ENCODE measurements around the gene SETSIP.
"Not testable (repeated sequence)": the region's sequence is repeated elsewhere in the genome, so short reads cannot be mapped to it uniquely, and the experiment has no call there.

The SETSIP gene

DNA sequence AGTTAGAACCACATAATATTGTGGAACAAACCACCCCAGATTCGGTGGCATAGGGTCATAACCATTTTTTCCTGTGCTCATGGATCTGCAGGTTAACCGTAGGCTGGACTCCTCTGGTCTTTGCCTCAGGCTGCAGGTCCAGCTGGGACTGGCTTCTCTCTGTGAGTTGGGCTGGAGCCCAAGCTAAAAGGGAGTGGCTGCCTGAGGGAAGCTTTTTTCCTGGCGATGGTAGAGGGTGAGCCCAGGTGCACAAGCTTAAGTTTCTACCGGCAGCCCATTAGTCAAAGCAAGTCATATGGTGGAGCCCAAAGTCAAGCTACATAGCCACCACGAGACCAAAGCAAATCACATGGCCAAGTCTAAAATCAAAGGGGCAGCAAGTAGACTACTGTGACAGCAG lies 31.6 kb downstream of the SETSIP start:
- Histone ChIP-seq H3K27ac (no peak overlapping the region), H3K9ac (ENCODE audit: insufficient read length) (no peak overlapping the region), H3K4me3 (no peak overlapping the region), H3K36me3 (ENCODE audit: insufficient read depth, low read length) (no peaks in the 10 kb centered on the region), H3K9me3 (ENCODE audit: low read depth, low read length) (no peaks in the 10 kb centered on the region)
- no peak for DNase-seq (ENCODE audit: low read depth, low spot score)
- no peak for TF ChIP-seq EZH2 (IDR thresholded peaks at IDR 0.05)
- TF ChIP-seq FOXP2 (optimal IDR thresholded peaks at IDR 0.05; ENCODE audit: control extremely low read depth, extremely low read length, insufficient read depth), result no peak
- no peak for TF ChIP-seq POLR2AphosphoS5 (IDR thresholded peaks at IDR 0.05; ENCODE audit: borderline replicate concordance, low read depth, low read length)

DNA sequence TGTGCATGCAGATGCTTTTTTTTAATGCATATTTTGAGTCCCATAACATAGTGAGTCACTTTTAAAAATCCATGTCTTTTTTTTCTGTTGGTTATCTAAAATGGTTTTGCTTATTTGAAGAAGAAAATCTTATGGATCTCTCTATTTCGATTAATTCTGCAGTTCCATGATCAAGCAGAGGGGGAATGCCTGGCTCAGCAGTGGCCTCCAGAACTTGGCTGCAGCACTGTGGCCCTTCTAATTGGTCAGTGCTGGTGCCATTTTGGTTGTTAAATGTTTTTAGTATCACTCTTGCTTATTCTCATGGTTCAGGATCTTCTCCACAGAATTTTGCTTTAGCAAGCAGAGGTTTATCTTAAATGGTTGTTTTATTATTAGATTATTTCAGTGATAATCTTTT lies 34.2 kb downstream of the SETSIP start:
- no peak overlapping the region for H3K27ac ChIP-seq
- DNase-seq (ENCODE audit: low read depth, low spot score), result no peak
- no peak for TF ChIP-seq POLR2AphosphoS5 (IDR thresholded peaks at IDR 0.05; ENCODE audit: borderline replicate concordance, low read depth, low read length)
- TF ChIP-seq EZH2 (IDR thresholded peaks at IDR 0.05), result no peak
- TF ChIP-seq FOXP2 (optimal IDR thresholded peaks at IDR 0.05; ENCODE audit: control extremely low read depth, extremely low read length, insufficient read depth), result no peak
- H3K9me3 ChIP-seq (ENCODE audit: low read depth, low read length), result no peaks in the 10 kb centered on the region
- no peak overlapping the region for H3K9ac ChIP-seq (ENCODE audit: insufficient read length)
- H3K36me3 ChIP-seq (ENCODE audit: insufficient read depth, low read length), result no peaks in the 10 kb centered on the region
- no peak overlapping the region for H3K4me3 ChIP-seq

DNA sequence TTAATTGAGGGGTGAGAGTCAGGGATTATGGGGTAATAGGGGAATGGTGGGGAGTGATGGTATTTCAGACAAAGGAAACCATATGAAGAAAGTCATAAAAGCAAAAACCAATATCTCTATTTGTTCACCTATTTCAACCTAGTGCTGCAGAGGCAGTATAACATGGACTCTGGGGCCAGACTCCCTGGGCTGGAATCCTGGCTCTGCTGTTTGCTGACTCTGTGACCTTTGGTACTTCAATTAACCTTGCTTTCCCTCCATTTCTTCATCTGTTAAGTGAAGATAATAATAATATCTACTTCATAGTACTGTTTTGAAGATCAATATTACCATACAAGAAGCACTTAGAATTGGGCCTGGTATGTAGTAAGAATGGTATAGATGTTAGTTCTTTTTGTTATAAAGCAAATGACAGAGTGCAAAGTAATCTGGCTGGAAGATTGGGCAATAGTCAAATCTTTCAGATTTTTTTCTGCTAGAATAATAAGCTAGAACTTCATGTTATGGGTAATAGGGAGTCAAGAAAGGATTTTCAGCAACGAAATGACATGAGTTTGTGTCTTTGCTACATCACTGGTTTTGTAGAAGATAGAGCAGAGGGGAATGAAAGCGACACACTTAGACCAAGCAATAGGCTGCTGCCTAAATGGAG lies 36.4 kb downstream of the SETSIP start:
- H3K9me3 ChIP-seq (ENCODE audit: low read depth, low read length), result no peaks in the 10 kb centered on the region
- no peak overlapping the region for H3K4me3 ChIP-seq

DNA sequence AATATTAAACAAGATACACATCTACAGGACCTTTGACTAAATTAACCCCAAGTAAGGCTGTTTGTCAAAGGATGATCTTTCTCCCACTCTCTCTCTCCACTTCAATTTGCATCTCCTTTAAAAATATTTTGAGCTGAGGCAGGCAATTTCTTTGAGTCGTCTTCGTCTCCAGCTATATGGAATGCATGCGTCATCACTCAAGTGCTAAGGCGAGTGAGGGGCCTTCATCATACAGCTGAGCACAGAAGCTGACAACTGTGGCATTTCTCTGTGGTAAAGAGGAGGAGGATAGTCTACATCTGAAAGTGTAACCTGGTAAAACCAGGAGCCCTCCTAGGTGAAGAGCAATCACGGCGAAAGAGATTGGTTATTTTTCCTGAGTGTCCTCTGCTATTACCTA lies 37.8 kb downstream of the SETSIP start:
- H3K9me3 ChIP-seq (ENCODE audit: low read depth, low read length), result no peaks in the 10 kb centered on the region
- H3K27ac ChIP-seq, result peak overlapping the region; percentile 88
- peak; percentile 87 for DNase-seq (ENCODE audit: low read depth, low spot score)
- peak overlapping the region; percentile 69 for H3K4me3 ChIP-seq
- TF ChIP-seq FOXP2 (optimal IDR thresholded peaks at IDR 0.05; ENCODE audit: control extremely low read depth, extremely low read length, insufficient read depth) (no peak), EZH2 (IDR thresholded peaks at IDR 0.05) (no peak), POLR2AphosphoS5 (IDR thresholded peaks at IDR 0.05; ENCODE audit: borderline replicate concordance, low read depth, low read length) (0 out of 2 replicates have a peak, but pooled peaks have one; percentile 24)
- no peaks in the 10 kb centered on the region for H3K36me3 ChIP-seq (ENCODE audit: insufficient read depth, low read length)
- peak overlapping the region; percentile 15 for H3K9ac ChIP-seq (ENCODE audit: insufficient read length)

More for the DNA sequence above, 36.4 kb downstream of the SETSIP start:
- Histone ChIP-seq H3K27ac (no peak overlapping the region), H3K9ac (ENCODE audit: insufficient read length) (no peak overlapping the region), H3K36me3 (ENCODE audit: insufficient read depth, low read length) (no peaks in the 10 kb centered on the region)
- no peak for DNase-seq (ENCODE audit: low read depth, low spot score)
- no peak for TF ChIP-seq POLR2AphosphoS5 (IDR thresholded peaks at IDR 0.05; ENCODE audit: borderline replicate concordance, low read depth, low read length)
- no peak for TF ChIP-seq FOXP2 (optimal IDR thresholded peaks at IDR 0.05; ENCODE audit: control extremely low read depth, extremely low read length, insufficient read depth)
- no peak for TF ChIP-seq EZH2 (IDR thresholded peaks at IDR 0.05)

DNA sequence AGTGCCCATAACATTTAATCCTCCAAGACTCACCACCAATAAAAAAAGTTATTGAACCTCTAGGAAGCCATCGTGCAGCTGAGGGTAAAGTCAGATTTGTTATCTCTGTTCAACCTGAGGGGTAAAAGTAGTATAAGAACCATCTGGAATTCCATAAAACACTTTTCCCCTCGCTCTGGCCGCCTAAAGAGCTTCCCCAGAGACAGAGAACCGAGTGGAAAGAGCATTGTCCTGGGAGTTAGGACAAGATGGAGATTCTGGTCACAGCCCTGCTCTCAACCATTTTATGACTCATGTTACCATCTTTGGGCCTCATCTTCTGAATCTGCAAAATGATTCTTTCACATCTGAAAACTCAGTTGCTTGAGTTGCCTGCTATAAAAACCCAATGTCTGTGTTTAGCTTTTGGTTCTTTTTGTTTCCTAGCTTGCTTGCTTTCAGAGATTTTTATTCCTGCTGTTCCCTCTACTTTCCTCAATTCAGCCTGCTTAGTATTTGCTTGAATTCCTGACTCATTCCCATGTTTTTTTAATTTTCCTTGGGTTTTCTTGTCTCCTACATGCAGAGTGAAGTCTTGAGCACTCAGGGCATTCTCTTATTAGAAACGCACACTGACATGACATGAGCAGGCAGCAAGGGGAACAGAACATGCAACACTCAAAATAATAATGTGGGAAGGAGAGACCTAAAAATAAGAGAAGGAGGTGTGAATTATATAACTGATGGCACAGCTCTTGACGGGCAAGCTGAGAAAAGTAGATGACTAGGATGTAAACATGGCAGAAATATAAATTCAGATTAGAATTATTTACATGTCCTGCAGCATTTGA lies 43.7 kb downstream of the SETSIP start:
- TF ChIP-seq POLR2AphosphoS5 (IDR thresholded peaks at IDR 0.05; ENCODE audit: borderline replicate concordance, low read depth, low read length), result no peak
- no peak for TF ChIP-seq FOXP2 (optimal IDR thresholded peaks at IDR 0.05; ENCODE audit: control extremely low read depth, extremely low read length, insufficient read depth)
- no peak for TF ChIP-seq EZH2 (IDR thresholded peaks at IDR 0.05)
- Histone ChIP-seq H3K9me3 (ENCODE audit: low read depth, low read length) (no peaks in the 10 kb centered on the region), H3K4me3 (no peak overlapping the region; the same call in 1 of the 2 replicates), H3K36me3 (ENCODE audit: insufficient read depth, low read length) (no peaks in the 10 kb centered on the region), H3K9ac (ENCODE audit: insufficient read length) (no peak overlapping the region), H3K27ac (no peak overlapping the region)
- no peak for DNase-seq (ENCODE audit: low read depth, low spot score)

DNA sequence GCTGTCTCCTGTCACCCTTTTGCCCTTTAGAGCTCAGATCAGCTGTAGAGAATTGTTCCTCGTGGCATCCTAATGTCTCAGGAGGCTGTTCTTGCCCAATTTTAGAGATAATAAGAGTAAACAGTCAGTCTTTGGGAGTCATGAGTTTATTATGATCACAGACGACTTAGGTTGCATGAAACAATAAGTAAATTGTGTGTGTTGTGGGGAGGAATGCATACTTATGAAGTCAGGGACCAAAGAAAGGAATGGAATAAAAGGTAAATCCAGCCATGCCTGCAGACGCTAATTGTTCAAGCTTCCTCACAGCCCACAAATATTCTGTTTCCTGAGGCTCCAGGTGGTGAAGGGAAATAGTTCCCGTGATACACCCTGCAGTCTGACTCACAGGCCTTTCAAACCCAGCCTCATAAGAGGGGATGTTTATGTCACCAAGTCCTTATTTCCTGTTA lies 44.5 kb downstream of the SETSIP start:
- no peak overlapping the region for H3K9ac ChIP-seq (ENCODE audit: insufficient read length)

DNA sequence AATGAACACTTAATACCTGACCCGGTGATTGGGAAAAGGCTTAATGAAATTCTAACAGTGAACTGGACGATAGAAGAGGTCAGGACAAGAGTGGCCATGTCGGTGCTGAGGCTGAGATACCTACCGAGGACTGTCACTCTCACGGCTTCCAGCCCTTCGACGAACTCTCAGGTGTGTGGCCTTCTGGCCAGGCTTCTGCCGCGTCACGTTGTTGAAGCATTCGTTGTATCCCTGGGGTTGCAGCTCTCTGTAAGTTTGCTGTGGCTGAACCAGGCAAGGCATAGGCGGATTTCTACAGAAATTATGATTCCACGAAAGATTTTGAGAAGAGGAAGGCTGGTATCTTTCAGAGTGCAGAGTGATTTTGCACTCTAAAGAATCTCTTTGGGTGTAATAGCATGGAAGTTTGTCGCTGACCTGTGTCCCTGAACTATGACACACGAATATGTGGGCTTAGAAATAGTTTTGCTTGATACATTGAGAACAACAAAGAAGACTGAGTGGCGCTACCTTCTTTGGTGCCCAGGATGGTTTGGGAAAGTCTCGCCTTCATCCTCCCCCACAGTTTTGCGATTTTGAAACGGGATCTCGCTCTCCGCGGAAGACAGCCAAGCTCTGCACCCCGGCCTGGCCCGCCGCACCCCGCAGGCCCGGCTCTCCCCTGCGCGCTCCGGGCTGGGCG lies 45.8 kb downstream of the SETSIP start:
- H3K4me3 ChIP-seq, result peak overlapping the region; percentile 67; the same call in 1 of the 2 replicates
- H3K9me3 ChIP-seq (ENCODE audit: low read depth, low read length), result no peaks in the 10 kb centered on the region
- H3K9ac ChIP-seq (ENCODE audit: insufficient read length), result no peak overlapping the region
- H3K36me3 ChIP-seq (ENCODE audit: insufficient read depth, low read length), result no peaks in the 10 kb centered on the region
- no peak for DNase-seq (ENCODE audit: low read depth, low spot score)
- no peak for TF ChIP-seq POLR2AphosphoS5 (IDR thresholded peaks at IDR 0.05; ENCODE audit: borderline replicate concordance, low read depth, low read length)
- no peak for TF ChIP-seq EZH2 (IDR thresholded peaks at IDR 0.05)
- no peak for TF ChIP-seq FOXP2 (optimal IDR thresholded peaks at IDR 0.05; ENCODE audit: control extremely low read depth, extremely low read length, insufficient read depth)
- H3K27ac ChIP-seq, result no peak overlapping the region

More for the DNA sequence above, 44.5 kb downstream of the SETSIP start:
- no peak for DNase-seq (ENCODE audit: low read depth, low spot score)
- TF ChIP-seq FOXP2 (optimal IDR thresholded peaks at IDR 0.05; ENCODE audit: control extremely low read depth, extremely low read length, insufficient read depth), result no peak
- TF ChIP-seq POLR2AphosphoS5 (IDR thresholded peaks at IDR 0.05; ENCODE audit: borderline replicate concordance, low read depth, low read length), result no peak
- TF ChIP-seq EZH2 (IDR thresholded peaks at IDR 0.05), result no peak
- no peak overlapping the region for H3K27ac ChIP-seq
- no peaks in the 10 kb centered on the region for H3K36me3 ChIP-seq (ENCODE audit: insufficient read depth, low read length)
- H3K4me3 ChIP-seq, result peak overlapping the region; percentile 67
- H3K9me3 ChIP-seq (ENCODE audit: low read depth, low read length), result no peaks in the 10 kb centered on the region

DNA sequence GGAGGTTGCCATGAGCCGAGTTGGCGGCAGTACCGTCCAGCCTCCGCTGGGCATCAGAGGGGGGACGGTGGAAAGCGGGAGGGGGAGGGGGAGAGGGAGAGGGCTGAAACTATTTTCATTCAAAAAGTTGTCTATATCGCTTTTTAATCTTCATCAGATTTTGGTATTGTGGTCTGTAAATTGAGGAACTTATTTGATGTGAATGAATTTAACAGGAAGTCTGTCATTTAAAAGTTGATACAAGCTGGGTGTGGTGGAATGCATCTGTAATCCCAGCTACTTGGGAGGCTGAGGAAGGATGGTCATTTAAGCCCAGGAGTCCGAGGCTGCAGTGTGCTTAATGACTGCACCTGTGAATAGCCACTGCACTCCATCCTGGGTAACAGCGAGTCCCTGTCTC lies 48.4 kb downstream of the SETSIP start:
- H3K27ac ChIP-seq, result no peak overlapping the region
- H3K9ac ChIP-seq (ENCODE audit: insufficient read length), result no peak overlapping the region
- no peak overlapping the region for H3K4me3 ChIP-seq
- no peak for DNase-seq (ENCODE audit: low read depth, low spot score)
- no peaks in the 10 kb centered on the region for H3K36me3 ChIP-seq (ENCODE audit: insufficient read depth, low read length)
- H3K9me3 ChIP-seq (ENCODE audit: low read depth, low read length), result no peaks in the 10 kb centered on the region
- TF ChIP-seq EZH2 (IDR thresholded peaks at IDR 0.05) (no peak), POLR2AphosphoS5 (IDR thresholded peaks at IDR 0.05; ENCODE audit: borderline replicate concordance, low read depth, low read length) (no peak), FOXP2 (optimal IDR thresholded peaks at IDR 0.05; ENCODE audit: control extremely low read depth, extremely low read length, insufficient read depth) (no peak)

DNA sequence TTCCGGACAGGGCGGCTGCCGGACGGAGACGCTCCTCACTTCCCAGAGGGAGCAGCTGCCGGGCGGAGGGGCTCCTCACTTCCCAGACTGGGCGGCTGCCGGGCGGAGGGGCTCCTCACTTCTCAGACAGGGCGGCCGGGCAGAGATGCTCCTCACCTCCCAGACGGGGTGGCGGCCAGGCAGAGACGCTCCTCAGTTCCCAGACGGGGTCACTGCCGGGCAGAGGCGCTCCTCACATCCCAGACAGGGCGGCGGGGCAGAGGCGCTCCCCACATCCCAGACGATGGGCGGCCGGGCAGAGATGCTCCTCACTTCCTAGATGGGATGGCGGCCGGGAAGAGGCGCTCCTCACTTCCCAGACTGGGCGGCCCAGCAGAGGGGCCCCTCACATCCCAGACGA lies 49.2 kb downstream of the SETSIP start:
- not testable (repeated sequence) for H3K9ac ChIP-seq (ENCODE audit: insufficient read length); H3K4me3 ChIP-seq; H3K27ac ChIP-seq; H3K36me3 ChIP-seq (ENCODE audit: insufficient read depth, low read length); DNase-seq (ENCODE audit: low read depth, low spot score); H3K9me3 ChIP-seq (ENCODE audit: low read depth, low read length)
